ENCODE measurements around the gene MCF2L2. TPM values are rescaled to one million over a fixed set of nuclear protein-coding genes. Genes with fewer than 3 reads are reported as not detected.

The MCF2L2 gene
- total RNA-seq, 1 donor from 2014 or later: 2.7 TPM

DNA sequence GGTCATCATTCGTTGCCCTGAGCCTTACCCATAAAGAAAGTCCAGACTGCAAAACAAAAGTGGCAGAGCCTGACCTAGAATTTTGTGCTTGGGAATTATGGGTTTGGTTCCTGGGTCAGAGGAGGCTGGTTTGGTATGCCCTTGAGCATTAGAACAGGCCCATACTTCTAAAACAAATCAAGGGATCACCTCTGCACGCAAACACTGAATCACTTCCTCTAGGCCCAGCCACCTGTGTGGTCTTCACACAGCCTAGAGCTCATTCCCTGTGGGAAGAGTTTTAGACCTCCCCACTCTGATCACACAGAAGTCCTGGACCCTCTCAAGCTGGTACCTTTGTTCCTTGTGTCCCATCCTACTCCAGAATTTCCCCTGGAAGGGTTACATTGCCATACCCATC is 116.0 kb downstream of the MCF2L2 start:
- Mint-ChIP-seq H3K36me3 (no peaks in the 10 kb centered on the region), H3K4me3 (no peak overlapping the region), H3K4me1 (ENCODE audit: unreplicated experiment) (peaks cover 16% of the 10 kb centered on the region), H3K9me3 (no peaks in the 10 kb centered on the region), H3K27me3 (no peaks in the 10 kb centered on the region), H3K27ac (no peak overlapping the region)
- no peak for TF ChIP-seq CTCF (conservative IDR thresholded peaks at IDR 0.05)
- no peak for DNase-seq (ENCODE audit: extremely low spot score, unreplicated experiment)

DNA sequence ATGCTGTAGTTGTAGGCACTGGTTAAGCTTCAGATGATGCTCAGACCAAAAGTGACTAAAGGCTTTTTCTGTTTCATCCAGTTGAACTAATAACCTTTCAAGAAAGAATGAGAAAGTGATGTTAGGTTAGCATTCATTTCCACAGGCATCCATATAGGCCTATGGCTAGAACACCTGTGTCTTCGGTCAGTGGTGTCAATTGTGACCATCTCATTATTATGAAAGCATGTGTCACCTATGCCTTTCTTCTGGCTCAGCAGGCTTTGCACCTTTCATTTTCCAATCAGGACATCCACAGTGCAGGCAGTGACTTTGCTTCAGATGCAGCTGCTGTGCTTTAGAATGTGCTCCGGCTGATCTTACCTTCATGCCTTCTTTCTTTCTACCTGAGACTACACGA is 117.5 kb downstream of the MCF2L2 start:
- Mint-ChIP-seq H3K27ac (no peak overlapping the region), H3K4me1 (ENCODE audit: unreplicated experiment) (peaks cover 27% of the 10 kb centered on the region), H3K36me3 (no peaks in the 10 kb centered on the region)

GRCh38 chr3:183309276-183309675 is 119.1 kb downstream of the MCF2L2 start:
- TF ChIP-seq CTCF (conservative IDR thresholded peaks at IDR 0.05): no peak
- DNase-seq (ENCODE audit: extremely low spot score, unreplicated experiment): no peak
- no peak overlapping the region for H3K4me3 Mint-ChIP-seq
- peaks cover 21% of the 10 kb centered on the region for H3K4me1 Mint-ChIP-seq (ENCODE audit: unreplicated experiment)
- no peaks in the 10 kb centered on the region for H3K27me3 Mint-ChIP-seq
- H3K9me3 Mint-ChIP-seq: no peaks in the 10 kb centered on the region
- no peaks in the 10 kb centered on the region for H3K36me3 Mint-ChIP-seq
- peak overlapping the region; percentile 57 for H3K27ac Mint-ChIP-seq

More for the DNA sequence above, 117.5 kb downstream of the MCF2L2 start:
- no peak for DNase-seq (ENCODE audit: extremely low spot score, unreplicated experiment)
- no peak overlapping the region for H3K4me3 Mint-ChIP-seq
- no peak for TF ChIP-seq CTCF (conservative IDR thresholded peaks at IDR 0.05)
- H3K9me3 Mint-ChIP-seq: no peaks in the 10 kb centered on the region
- no peaks in the 10 kb centered on the region for H3K27me3 Mint-ChIP-seq

GRCh38 chr3:183308751-183309150 is 119.7 kb downstream of the MCF2L2 start:
- peaks cover 22% of the 10 kb centered on the region for H3K4me1 Mint-ChIP-seq (ENCODE audit: unreplicated experiment)
- no peaks in the 10 kb centered on the region for H3K36me3 Mint-ChIP-seq
- H3K27me3 Mint-ChIP-seq: no peaks in the 10 kb centered on the region
- H3K27ac Mint-ChIP-seq: no peak overlapping the region
- H3K9me3 Mint-ChIP-seq: no peaks in the 10 kb centered on the region
- no peak overlapping the region for H3K4me3 Mint-ChIP-seq
- TF ChIP-seq CTCF (conservative IDR thresholded peaks at IDR 0.05): no peak
- DNase-seq (ENCODE audit: extremely low spot score, unreplicated experiment): no peak

DNA sequence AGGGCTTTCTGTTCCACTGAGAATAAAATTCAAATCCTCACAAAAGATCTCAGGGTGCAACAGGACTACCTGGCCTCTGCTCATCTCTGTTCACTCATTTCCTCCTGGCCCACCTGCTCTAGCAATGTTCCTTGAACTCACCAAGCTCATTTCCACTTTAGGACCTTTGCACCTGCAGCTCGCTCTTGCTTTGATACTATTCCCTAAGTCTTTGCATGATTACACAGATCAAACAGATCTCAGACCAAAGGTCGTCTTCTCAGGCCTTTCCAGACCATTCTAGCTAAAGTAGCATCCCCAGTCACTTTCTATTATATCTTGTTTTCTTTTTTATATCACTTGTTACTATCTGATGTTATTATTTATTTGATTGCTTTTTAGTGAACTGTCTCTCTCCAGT is 120.7 kb downstream of the MCF2L2 start:
- no peaks in the 10 kb centered on the region for H3K9me3 Mint-ChIP-seq
- H3K4me1 Mint-ChIP-seq (ENCODE audit: unreplicated experiment): peaks cover 26% of the 10 kb centered on the region
- no peaks in the 10 kb centered on the region for H3K27me3 Mint-ChIP-seq
- no peak for DNase-seq (ENCODE audit: extremely low spot score, unreplicated experiment)
- no peaks in the 10 kb centered on the region for H3K36me3 Mint-ChIP-seq
- H3K27ac Mint-ChIP-seq: peak overlapping the region; percentile 96
- TF ChIP-seq CTCF (conservative IDR thresholded peaks at IDR 0.05): no peak
- no peak overlapping the region for H3K4me3 Mint-ChIP-seq

Data from type B pancreatic cell (in vitro differentiated cells).